Fibroblast of pulmonary artery (primary cell): ENCODE measurements around the gene TSGA10IP.
"Not testable (repeated sequence)": the region's sequence is repeated elsewhere in the genome, so short reads cannot be mapped to it uniquely, and the experiment has no call there.

Experiments
- DNase-seq: peaks from one replicate; pipeline ENCODE4 v3.0.0-alpha.2; 2010; ENCODE audit warnings: low read depth
- H3K4me3 ChIP-seq: replicated peaks from 2 replicates; pipeline ENCODE4 v1.5.1; 2011; ENCODE audit warnings: low read depth, mild to moderate bottlenecking, control low read depth, low read length, moderate library complexity
- TF ChIP-seq, protein P1 (sequence below): IDR thresholded peaks from 2 replicates; pipeline ENCODE4 v1.5.1; 2011; ENCODE audit warnings: mild to moderate bottlenecking, control low read depth, low read length, inconsistent platforms; ENCODE audit errors: missing control alignments

The TSGA10IP gene

DNA sequence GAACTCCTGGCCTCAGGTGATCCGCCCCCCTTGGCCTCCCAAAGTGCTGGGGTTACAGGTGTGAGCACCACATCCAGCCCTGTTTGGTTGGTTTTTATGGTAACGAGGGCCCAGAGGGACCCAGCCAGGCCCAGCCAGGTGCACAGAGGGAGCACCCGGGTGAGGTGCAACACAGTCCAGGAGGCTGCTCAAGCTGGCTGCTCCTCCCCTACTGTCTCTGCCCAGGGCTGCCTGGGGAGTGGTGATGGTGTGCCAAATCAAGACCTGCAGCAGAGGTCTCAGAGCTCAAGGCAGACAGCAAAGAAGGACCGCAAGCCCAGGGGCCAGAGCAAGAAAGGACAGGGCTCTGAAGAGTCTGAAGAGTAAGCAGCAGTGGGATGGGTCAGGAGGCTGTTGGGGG lies 1.4 kb downstream of the TSGA10IP start:
- TF ChIP-seq, protein P1, sequence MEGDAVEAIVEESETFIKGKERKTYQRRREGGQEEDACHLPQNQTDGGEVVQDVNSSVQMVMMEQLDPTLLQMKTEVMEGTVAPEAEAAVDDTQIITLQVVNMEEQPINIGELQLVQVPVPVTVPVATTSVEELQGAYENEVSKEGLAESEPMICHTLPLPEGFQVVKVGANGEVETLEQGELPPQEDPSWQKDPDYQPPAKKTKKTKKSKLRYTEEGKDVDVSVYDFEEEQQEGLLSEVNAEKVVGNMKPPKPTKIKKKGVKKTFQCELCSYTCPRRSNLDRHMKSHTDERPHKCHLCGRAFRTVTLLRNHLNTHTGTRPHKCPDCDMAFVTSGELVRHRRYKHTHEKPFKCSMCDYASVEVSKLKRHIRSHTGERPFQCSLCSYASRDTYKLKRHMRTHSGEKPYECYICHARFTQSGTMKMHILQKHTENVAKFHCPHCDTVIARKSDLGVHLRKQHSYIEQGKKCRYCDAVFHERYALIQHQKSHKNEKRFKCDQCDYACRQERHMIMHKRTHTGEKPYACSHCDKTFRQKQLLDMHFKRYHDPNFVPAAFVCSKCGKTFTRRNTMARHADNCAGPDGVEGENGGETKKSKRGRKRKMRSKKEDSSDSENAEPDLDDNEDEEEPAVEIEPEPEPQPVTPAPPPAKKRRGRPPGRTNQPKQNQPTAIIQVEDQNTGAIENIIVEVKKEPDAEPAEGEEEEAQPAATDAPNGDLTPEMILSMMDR: no peak
- DNase-seq: no peak
- no peak overlapping the region for H3K4me3 ChIP-seq

DNA sequence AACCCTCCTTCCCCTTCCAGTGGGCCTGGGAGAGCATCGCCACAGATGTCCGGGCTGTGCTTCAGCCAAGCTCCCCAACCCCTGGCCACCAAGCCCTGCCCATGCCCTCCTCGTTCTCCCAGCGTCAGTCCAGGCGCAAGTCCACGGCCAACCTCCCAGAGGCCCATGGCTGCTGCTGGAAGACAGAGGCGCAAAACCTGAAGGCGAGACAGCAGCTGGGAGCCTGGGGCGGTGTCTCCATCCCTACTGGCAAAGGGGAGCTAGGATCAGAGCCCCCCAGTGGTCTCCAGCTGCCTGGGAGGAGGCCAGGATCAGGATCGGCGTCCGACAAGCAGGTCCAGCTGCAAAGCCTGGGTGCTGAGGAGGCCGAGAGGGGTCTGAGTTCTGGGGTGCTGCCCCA lies 1.9 kb downstream of the TSGA10IP start:
- DNase-seq: no peak
- TF ChIP-seq, protein P1: no peak
- H3K4me3 ChIP-seq: no peak overlapping the region

- TF ChIP-seq, protein P1: no peak
Measured at GRCh38 chr11:65947603-65948125, 2.4 kb downstream of the TSGA10IP start.

DNA sequence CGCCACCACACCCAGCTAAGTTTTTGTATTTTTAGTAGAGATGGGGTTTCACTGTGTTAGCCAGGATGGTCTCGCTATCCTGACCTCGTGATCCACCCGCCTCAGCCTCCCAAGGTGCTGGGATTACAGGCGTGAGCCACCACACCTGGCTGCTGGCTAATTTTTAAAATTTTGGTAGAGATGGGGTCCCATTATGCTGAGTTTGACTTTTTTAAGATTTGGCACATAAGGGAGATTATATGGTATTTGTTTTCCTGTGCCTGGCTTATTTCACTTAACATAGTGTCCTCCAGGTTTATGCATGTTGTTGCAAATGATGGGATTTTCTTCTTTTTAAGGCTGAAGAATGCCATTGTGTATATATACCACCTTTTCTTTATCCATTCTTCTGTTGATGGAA lies 5.4 kb downstream of the TSGA10IP start:
- not testable (repeated sequence) for H3K4me3 ChIP-seq, DNase-seq

More at GRCh38 chr11:65947603-65948125, 2.4 kb downstream of the TSGA10IP start:
- no peak overlapping the region for H3K4me3 ChIP-seq
- no peak for DNase-seq

DNA sequence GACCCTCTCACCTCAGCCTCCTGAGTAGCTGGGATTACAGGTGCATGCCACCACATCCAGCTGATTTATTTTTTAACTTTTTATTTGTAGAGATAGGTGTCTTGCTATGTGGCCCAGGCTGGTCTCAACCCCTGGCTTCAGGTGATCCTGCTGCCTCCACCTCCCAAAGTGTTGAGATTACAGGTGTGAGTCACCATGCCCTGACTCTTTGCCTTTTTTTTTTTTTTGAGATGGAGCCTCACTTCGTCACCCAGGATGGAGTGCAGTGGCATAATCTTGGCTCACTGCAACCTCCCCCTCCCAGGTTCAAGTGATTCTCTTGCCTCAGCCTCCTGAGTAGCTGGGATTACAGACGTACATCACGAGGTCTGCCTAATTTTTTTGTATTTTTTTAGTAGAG lies 6.4 kb downstream of the TSGA10IP start:
- DNase-seq, H3K4me3 ChIP-seq: not testable (repeated sequence)

DNA sequence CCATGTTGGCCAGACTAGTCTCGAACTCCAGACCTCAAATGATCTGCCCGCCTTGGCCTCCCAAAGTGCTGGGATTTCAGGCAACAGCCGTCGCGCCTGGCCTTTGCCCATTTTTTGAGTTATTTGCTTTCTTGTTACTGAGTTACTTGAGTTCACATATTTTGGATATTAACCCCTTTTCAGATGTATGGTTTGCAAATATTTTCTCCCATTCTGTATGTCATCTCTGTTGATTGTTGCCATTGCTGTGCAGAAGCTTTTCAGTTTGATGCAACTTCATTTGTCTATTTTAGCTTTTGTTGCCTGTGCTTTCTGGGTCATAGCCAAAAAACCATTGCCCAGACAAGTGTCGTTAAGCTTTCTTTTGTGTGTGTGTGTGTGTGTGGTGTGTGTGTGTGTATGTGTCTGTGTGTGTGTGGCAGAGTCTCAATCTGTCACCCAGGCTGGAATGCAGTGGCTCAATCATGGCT lies 6.8 kb downstream of the TSGA10IP start:
- no peak overlapping the region for H3K4me3 ChIP-seq
- TF ChIP-seq, protein P1: no peak
- DNase-seq: no peak

- no peak for DNase-seq
- TF ChIP-seq, protein P1: no peak
- no peak overlapping the region for H3K4me3 ChIP-seq
Measured at GRCh38 chr11:65953471-65953870, 8.2 kb downstream of the TSGA10IP start.

DNA sequence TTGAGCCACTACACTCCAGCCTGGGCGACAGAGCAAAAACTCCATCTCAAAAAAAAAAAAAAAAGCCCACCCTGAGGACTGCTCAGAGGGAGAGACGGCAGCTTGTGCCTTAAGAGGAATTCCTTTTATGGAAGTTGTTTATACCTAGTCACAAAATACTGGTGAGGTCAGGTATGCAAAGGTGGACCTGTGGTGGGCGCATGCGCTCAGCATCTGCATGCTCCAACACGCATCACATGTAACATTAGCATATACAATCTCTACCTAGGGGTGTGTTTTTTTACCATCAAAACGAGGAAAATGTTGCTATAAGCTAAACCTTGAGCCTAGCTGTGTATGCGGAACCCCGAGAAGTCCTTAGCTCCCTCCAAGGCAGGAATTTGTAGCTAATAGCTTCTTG lies 9.5 kb downstream of the TSGA10IP start:
- TF ChIP-seq, protein P1: no peak
- no peak for DNase-seq
- no peak overlapping the region for H3K4me3 ChIP-seq
